MG63 (cell line): ENCODE results near the gene CDH9. TPM values are rescaled to one million over a fixed set of nuclear protein-coding genes. Genes with fewer than 3 reads are reported as not detected.
A peak's percentile ranks its signal among the peaks of the same experiment; 100 is the strongest.

Experiments used
- DNase-seq: peaks from one replicate; pipeline ENCODE4 v3.0.0-alpha.2; 2020
- H3K27me3 ChIP-seq: fragments of 250-450 bp; sonication (Bioruptor Pico); 2 replicates; pipeline ENCODE4 v1.5.1; 2020; ENCODE audit warnings: mild to moderate bottlenecking, moderate library complexity
- H3K36me3 ChIP-seq: fragments of 250-450 bp; sonication (Bioruptor Pico); 2 replicates; pipeline ENCODE4 v1.5.1; 2020; ENCODE audit warnings: mild to moderate bottlenecking, moderate library complexity
- H3K4me3 ChIP-seq: fragments of 250-450 bp; sonication (Bioruptor Pico); 2 replicates; pipeline ENCODE4 v1.5.1; 2020; ENCODE audit warnings: mild to moderate bottlenecking, moderate library complexity
- H3K9me3 ChIP-seq: fragments of 250-450 bp; sonication (Bioruptor Pico); 2 replicates; pipeline ENCODE4 v1.5.1; 2020; ENCODE audit warnings: mild to moderate bottlenecking, moderate library complexity
- total RNA-seq: library from RNA; depleted of rRNA; stranded (reverse); fragments of >200 nt; shearing (Covaris generic); gene quantifications from 2 replicates; pipeline ENCODE4 v1.2.3, GENCODE V29; 2014; ENCODE audit warnings: low replicate concordance; rRNA removed

Gene CDH9, protein sequence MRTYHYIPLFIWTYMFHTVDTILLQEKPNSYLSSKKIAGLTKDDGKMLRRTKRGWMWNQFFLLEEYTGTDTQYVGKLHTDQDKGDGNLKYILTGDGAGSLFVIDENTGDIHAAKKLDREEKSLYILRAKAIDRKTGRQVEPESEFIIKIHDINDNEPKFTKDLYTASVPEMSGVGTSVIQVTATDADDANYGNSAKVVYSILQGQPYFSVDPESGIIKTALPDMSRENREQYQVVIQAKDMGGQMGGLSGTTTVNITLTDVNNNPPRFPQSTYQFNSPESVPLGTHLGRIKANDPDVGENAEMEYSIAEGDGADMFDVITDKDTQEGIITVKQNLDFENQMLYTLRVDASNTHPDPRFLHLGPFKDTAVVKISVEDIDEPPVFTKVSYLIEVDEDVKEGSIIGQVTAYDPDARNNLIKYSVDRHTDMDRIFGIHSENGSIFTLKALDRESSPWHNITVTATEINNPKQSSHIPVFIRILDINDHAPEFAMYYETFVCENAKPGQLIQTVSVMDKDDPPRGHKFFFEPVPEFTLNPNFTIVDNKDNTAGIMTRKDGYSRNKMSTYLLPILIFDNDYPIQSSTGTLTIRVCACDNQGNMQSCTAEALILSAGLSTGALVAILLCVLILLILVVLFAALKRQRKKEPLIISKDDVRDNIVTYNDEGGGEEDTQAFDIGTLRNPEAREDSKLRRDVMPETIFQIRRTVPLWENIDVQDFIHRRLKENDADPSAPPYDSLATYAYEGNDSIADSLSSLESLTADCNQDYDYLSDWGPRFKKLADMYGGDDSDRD
- total RNA-seq, result not detected in 2 replicates

DNA sequence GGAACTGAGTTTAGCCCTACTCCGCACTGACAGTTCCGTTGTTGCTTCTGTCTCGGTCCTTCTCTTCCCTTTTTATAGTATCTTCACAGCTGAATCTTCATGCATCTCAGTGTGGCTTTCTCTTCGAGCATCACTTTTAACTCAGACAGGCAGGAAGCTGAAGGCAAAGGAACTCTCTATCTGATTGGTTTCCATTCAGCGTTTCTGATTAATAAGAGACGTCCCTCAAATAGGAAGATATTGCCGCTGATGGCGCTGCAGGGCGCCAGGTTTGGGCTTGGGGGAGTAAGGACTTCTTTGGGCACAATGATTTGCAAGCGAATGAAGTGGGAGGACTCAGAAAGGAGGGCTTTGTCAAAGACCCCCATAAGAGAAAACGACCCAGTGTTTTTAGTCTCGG, at the start of gene CDH9:
CDH9 (minus strand) TSS at position 111 of the 400 bp plus-strand sequence. CDS start 50,253 bp downstream, outside the sequence.
- peak; percentile 2 for DNase-seq
- no peaks in the 10 kb centered on the region for H3K9me3 ChIP-seq

DNA sequence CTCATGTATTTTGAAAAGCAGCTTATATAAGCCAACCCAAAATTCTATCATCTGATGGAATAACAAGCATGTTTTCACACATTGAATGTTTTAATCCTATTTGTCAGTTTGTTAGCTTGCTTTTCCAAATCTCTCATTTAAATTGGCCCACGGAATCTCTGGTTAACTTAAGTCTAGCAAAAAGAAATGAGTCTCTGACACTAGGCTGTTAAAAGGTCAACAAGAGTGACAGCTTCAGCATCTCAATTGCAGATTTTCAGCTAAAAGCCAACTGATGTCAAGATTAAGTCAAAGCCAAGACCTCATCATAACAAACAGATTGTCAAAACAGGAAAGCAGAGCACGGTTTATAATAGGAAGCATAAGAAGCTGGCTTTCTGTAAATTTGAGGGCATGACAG, 49.4 kb upstream of the CDH9 start:
- no peaks in the 10 kb centered on the region for H3K27me3 ChIP-seq
- no peak for DNase-seq

More for the DNA sequence above, at the start of gene CDH9:
- H3K4me3 ChIP-seq, result peak within 1 kb of the TSS; percentile 10
- no peaks in the 10 kb centered on the region for H3K27me3 ChIP-seq
- no peaks in the 10 kb centered on the region for H3K36me3 ChIP-seq

DNA sequence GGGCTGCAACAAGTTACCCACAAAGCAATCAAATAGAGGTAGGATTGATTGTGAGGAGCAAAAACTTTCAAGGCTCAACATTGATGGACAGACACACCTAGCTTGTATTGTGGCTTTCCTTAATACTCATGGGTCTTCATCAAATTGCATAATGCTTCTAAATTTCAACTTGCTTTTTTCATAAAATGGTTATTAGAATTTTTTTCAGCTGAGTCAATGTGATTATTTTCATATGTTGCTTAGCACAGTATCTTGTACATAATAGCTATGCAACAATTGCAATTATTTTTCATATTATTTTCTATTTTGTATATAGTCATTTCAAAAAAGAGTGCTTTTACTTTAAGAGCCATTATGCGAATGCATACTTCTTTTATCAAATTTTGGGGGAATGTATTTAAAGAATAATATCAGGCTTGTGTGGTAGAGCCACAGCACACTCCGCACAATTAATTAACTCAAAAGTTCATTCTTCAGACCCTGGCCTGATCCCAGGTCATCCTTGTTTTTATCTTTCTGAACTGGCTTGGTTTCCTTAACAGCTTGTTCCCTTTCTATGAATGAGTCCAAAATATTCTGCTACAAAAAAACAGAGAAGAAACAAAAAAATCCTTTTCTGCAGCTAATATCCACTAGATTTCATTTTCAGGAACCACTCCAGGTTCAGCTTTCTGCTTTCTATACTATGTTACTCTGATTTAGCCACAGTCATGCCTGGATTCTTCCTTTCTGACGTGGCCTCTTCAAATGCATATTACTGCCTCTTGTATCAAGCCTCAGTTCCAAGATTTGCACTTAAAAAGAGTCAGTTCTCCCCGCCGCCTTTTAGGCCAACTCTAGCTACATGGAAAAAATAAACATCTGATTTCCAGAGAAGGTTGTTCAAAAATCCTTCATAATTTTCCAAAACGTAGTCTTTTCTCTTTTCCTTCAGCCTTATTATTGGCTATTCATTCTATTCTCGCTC, 45.3 kb upstream of the CDH9 start:
- no peaks in the 10 kb centered on the region for H3K9me3 ChIP-seq
- no peak overlapping the region for H3K4me3 ChIP-seq
- no peak for DNase-seq
- no peaks in the 10 kb centered on the region for H3K36me3 ChIP-seq
- H3K27me3 ChIP-seq, result no peaks in the 10 kb centered on the region

More for the DNA sequence above, 49.4 kb upstream of the CDH9 start:
- Histone ChIP-seq H3K36me3 (no peaks in the 10 kb centered on the region), H3K9me3 (no peaks in the 10 kb centered on the region), H3K4me3 (no peak overlapping the region)

DNA sequence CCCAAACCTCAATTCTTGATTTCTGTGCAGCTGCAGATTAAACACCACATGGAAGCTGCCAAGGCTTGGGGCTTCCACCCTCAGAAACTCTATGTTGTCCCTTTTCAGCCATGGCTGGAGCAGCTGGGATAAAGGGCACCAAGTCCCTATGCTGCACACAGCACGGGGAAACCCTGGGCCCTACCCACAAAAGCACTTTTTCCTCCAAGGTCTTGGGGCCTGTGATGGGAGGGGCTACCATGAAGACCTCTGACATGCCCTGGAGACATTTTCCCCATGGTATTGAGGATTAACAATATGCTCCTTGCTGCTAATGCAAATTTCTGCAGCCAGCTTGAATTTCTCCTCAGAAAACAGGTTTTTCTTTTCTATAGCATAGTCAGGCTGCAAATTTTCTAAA, 41.8 kb upstream of the CDH9 start:
- no peaks in the 10 kb centered on the region for H3K36me3 ChIP-seq
- no peaks in the 10 kb centered on the region for H3K27me3 ChIP-seq
- no peak overlapping the region for H3K4me3 ChIP-seq
- no peak for DNase-seq
- peaks cover 11% of the 10 kb centered on the region for H3K9me3 ChIP-seq

DNA sequence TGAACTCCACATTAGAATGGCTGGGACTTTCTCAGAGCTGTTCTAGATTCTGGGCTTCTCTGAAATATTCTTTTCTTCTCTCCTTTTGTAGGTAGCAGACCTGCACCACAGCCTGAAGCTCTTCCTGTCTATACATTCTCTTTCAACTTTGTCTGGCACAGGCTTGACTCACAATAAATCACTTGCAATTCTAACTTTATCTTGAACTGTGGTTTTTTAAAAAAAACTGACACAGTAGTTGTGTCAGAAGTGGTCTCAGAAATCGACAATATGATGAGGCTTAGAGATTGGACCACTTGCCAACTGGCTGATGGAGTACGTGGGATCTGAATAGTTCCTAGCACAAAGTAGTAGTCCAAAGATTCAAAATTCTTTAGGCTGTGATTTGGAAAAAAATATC, 24.1 kb upstream of the CDH9 start:
- Histone ChIP-seq H3K4me3 (no peak overlapping the region), H3K27me3 (no peaks in the 10 kb centered on the region), H3K36me3 (no peaks in the 10 kb centered on the region), H3K9me3 (no peaks in the 10 kb centered on the region)
- DNase-seq, result no peak

DNA sequence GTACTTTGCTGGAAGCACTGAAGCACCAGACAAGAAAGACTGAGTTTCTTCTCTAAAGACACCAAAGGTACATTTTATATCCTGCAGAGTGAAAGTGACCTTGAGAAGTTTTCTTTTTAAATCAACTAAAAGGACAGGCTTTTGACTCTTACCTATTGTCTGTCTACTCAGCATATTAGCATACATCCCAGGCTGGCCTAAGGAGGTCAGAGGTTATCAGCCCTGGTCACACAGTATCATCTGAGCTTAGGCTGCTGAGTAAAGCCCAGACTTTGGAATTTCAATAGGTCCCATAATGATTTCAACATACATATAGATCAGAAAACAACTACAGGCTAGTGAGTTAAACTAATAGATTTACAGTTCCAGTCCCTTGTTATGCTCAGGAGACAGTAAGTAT, 10.1 kb upstream of the CDH9 start:
- Histone ChIP-seq H3K4me3 (no peak overlapping the region), H3K36me3 (no peaks in the 10 kb centered on the region), H3K9me3 (no peaks in the 10 kb centered on the region), H3K27me3 (no peaks in the 10 kb centered on the region)
- DNase-seq, result no peak

DNA sequence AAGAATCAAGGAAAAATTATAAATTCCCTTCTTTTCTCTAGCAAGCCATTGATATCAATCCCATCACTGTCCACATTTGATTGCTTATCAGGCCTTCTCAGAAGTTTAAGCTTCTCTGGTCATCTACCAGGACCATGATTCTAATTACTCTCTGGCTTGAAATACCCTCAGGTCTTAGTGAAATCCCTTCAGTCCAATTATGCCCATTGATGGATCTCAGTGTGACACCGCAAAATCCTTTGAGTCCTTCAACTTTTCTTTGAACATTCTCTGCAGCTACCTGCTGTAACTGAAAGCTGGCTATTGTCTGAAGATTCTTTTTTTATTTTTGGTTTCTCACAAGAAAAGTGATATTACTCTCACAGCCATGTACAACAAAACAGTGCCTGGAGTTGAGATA, 3.0 kb upstream of the CDH9 start:
- Histone ChIP-seq H3K9me3 (no peaks in the 10 kb centered on the region), H3K36me3 (no peaks in the 10 kb centered on the region), H3K4me3 (no peak overlapping the region)

DNA sequence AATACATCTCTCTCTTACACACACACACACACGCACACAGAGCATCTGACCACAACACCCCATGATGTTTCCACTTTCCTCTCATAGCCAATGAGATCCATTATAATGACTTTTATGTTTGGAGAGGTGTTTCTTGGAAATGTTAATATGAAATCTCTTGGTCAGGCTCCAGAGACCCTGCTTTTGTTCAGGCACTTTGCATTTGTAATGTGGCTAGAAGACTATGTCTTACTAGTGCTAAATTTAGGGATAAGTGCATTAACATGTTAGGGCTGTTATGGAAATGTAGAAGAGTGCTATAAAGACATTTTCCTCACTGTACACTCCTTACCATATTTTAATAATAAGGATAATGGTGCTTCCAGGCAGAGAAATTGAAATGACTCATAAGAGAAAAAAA, 3.8 kb downstream of the CDH9 start:
- no peaks in the 10 kb centered on the region for H3K9me3 ChIP-seq
- DNase-seq, result no peak
- no peaks in the 10 kb centered on the region for H3K36me3 ChIP-seq
- H3K4me3 ChIP-seq, result no peak overlapping the region
- H3K27me3 ChIP-seq, result no peaks in the 10 kb centered on the region

More for the DNA sequence above, 3.0 kb upstream of the CDH9 start:
- DNase-seq, result no peak
- H3K27me3 ChIP-seq, result no peaks in the 10 kb centered on the region

DNA sequence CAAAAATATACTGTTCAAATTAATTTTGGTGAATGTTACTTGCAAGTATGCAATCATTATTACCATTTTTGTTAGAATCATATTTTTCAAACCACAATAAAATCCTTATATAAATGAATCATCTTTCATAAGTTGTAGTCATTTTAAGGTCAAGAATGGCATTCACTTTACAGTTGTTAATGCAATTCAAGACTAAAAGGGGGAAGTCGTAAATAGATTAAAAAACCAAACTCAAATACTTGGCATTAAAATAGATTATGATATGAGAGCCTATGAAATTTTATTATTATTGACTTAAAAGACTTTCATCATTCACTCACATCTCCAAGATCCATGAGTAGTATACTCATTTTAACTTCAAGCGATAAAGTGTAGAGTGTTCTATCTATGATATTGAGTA, 11.6 kb downstream of the CDH9 start:
- H3K36me3 ChIP-seq, result no peaks in the 10 kb centered on the region
- DNase-seq, result no peak
- no peaks in the 10 kb centered on the region for H3K9me3 ChIP-seq
- H3K4me3 ChIP-seq, result no peak overlapping the region
- H3K27me3 ChIP-seq, result no peaks in the 10 kb centered on the region

DNA sequence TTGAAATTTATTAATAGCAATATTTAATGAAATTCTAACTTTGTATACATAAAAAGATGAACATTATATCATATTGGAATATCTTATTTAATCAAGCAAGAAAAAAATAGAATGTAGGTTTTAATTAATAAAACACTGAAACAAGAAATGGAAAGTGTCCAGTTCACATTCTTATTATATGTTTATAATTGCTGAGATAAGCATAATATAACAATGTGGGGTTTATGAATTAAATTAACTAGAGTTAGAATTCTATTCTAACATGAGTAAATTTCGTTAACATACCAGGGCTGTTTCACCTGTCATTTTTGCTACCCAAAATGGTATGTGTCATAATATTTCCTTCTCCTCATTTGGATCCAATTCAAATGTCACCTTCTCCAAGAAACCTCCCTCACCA, 12.3 kb downstream of the CDH9 start:
- DNase-seq, result no peak
- no peak overlapping the region for H3K4me3 ChIP-seq

DNA sequence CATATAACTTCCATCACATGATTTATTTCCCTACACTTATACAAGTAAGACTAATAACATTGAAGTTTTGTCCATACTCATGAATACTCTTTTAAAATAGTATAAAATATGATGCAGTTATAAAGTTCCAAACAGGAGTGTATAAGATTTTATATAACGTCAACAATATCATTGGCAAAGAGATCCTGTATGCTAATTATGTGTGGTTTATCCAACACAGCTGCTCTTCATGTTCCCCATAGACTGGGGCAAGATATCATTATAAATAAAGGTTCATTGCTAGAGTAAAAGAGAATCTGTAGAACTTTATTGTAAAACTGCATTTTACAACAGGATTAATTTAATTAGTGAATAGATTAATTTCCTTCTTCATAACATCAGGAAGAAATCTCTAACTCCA, 16.9 kb downstream of the CDH9 start:
- Histone ChIP-seq H3K36me3 (no peaks in the 10 kb centered on the region), H3K27me3 (no peaks in the 10 kb centered on the region)

More for the DNA sequence above, 12.3 kb downstream of the CDH9 start:
- Histone ChIP-seq H3K27me3 (no peaks in the 10 kb centered on the region), H3K36me3 (no peaks in the 10 kb centered on the region), H3K9me3 (no peaks in the 10 kb centered on the region)

DNA sequence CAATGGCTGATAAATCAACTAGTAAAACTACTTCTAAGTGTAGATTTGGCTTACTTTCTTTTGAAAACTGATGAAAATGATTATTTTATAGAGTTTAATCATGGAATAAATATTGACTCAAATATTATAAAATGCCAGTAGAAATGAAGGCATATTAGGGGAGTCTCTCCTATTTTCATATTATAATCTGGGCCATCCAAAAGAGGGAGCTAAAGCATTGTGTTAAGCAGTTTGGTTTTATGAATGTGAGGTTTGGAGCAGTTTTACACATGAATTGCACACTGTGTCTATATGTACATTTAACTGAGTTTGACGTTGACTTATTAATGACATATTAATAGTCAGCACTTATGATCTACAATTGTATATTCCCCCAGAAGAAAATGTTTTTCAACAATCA, 17.4 kb downstream of the CDH9 start:
- no peaks in the 10 kb centered on the region for H3K36me3 ChIP-seq
- H3K4me3 ChIP-seq, result no peak overlapping the region
- H3K27me3 ChIP-seq, result no peaks in the 10 kb centered on the region
- no peak for DNase-seq
- H3K9me3 ChIP-seq, result no peaks in the 10 kb centered on the region

More for the DNA sequence above, 16.9 kb downstream of the CDH9 start:
- DNase-seq, result no peak
- Histone ChIP-seq H3K4me3 (no peak overlapping the region), H3K9me3 (no peaks in the 10 kb centered on the region)

DNA sequence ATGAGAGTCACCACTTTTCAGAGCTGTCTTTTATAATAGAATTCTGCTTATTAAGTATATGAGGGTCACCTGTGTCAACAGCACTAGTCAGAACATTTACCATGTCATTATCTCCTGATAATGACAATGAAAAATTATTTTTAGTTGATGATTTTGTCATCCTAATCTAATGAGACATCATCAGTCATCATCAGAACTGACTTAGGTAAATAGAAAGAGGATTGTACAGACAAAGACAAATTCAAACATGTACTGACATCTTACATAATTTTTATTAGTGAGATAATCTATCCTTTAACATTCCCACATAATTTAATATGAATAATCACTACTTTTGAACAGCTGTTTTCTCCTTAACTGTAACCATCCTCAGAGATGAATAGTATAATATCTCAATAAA, 22.6 kb downstream of the CDH9 start:
- DNase-seq, result no peak
- Histone ChIP-seq H3K36me3 (no peaks in the 10 kb centered on the region), H3K27me3 (no peaks in the 10 kb centered on the region), H3K9me3 (no peaks in the 10 kb centered on the region), H3K4me3 (no peak overlapping the region)

DNA sequence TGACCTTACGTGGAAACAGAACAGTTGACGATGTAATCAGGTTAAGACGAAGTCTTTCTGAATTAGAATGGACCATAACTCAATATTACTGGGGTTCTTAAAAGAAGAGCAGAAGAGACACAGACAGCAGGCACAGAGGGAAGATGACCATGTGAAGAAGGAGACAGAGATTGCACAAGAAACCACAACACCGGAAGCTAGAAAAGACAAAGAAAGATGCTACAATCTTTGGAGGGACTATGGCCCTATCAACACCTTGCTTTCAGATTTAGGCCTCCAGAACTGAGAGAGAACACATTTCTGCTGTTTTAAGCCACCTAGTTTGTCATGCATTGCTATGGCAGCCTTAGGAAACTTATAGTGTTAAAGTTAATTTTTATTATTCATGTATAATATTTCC, 27.1 kb downstream of the CDH9 start:
- no peak overlapping the region for H3K4me3 ChIP-seq
- DNase-seq, result no peak
- H3K9me3 ChIP-seq, result no peaks in the 10 kb centered on the region
- H3K36me3 ChIP-seq, result no peaks in the 10 kb centered on the region
- H3K27me3 ChIP-seq, result no peaks in the 10 kb centered on the region

DNA sequence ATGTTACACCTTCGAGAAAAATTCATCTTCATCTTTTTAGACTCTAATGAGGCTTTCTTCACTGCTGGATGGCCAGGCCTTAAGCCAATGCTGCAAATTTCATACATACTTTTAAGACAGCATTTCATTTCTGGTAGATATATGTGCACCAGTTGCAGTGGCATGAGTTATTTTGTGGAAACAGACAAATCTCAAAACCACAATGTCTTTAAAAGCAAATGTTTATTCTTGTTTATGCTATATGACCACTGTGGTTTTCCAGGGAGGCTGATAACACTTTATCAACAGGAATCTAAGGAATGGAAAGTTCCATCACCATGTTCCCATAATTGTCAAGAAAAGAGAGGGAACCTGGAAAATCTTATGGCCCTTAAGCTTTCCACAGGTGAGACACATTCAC, 27.7 kb downstream of the CDH9 start:
- DNase-seq, result no peak
- H3K36me3 ChIP-seq, result no peaks in the 10 kb centered on the region

DNA sequence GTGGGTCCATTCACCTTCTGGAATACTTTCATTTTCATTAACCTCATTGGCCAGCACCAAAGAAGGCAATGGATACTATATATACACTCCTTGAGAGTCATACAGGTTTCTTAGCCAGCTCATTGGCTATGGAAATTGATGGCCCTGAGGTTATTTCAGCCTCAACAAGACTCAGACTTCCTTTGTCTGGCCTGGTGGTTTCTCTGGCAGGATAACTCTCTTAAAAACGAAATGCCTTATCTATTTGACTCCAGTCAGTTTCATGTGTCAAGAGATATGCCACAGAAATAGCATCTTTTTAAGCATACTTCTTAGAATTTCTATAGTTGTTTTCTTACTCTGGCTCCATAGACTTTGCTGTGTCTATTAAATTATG, 28.9 kb downstream of the CDH9 start:
- no peak for DNase-seq
- no peaks in the 10 kb centered on the region for H3K27me3 ChIP-seq
- no peaks in the 10 kb centered on the region for H3K36me3 ChIP-seq

More for the DNA sequence above, 27.7 kb downstream of the CDH9 start:
- H3K9me3 ChIP-seq, result no peaks in the 10 kb centered on the region
- no peaks in the 10 kb centered on the region for H3K27me3 ChIP-seq
- H3K4me3 ChIP-seq, result no peak overlapping the region

More for the DNA sequence above, 28.9 kb downstream of the CDH9 start:
- no peak overlapping the region for H3K4me3 ChIP-seq
- no peaks in the 10 kb centered on the region for H3K9me3 ChIP-seq
